AG10803 (cell line): ENCODE data around the gene RPGRIP1L.
A peak's percentile ranks its signal among the peaks of the same experiment; 100 is the strongest.

Source experiments
- DNase-seq: peaks from one replicate; pipeline ENCODE4 v3.0.0; 2010; ENCODE audit warnings: low read depth
- H3K4me3 ChIP-seq: 2 replicates; pipeline ENCODE4 v1.5.1; 2011; ENCODE audit warnings: mild to moderate bottlenecking, low read length, control low read depth
- TF ChIP-seq, protein P1 (sequence below): conservative IDR thresholded peaks from 2 replicates; pipeline ENCODE4 v1.5.1; 2011; ENCODE audit warnings: mild to moderate bottlenecking, low read length, control low read depth, inconsistent platforms

The RPGRIP1L gene

GRCh38 chr16:53678155-53678554 is 25.5 kb downstream of the RPGRIP1L start:
- TF ChIP-seq, protein P1, sequence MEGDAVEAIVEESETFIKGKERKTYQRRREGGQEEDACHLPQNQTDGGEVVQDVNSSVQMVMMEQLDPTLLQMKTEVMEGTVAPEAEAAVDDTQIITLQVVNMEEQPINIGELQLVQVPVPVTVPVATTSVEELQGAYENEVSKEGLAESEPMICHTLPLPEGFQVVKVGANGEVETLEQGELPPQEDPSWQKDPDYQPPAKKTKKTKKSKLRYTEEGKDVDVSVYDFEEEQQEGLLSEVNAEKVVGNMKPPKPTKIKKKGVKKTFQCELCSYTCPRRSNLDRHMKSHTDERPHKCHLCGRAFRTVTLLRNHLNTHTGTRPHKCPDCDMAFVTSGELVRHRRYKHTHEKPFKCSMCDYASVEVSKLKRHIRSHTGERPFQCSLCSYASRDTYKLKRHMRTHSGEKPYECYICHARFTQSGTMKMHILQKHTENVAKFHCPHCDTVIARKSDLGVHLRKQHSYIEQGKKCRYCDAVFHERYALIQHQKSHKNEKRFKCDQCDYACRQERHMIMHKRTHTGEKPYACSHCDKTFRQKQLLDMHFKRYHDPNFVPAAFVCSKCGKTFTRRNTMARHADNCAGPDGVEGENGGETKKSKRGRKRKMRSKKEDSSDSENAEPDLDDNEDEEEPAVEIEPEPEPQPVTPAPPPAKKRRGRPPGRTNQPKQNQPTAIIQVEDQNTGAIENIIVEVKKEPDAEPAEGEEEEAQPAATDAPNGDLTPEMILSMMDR = no peak
- DNase-seq = no peak
- no peak overlapping the region for H3K4me3 ChIP-seq

GRCh38 chr16:53673189-53673588 is 30.5 kb downstream of the RPGRIP1L start:
- DNase-seq = peak; percentile 66

GRCh38 chr16:53672461-53672860 is 31.2 kb downstream of the RPGRIP1L start:
- H3K4me3 ChIP-seq = peak overlapping the region; percentile 24
- no peak for DNase-seq
- TF ChIP-seq, protein P1 = no peak

More at GRCh38 chr16:53673189-53673588, 30.5 kb downstream of the RPGRIP1L start:
- no peak overlapping the region for H3K4me3 ChIP-seq
- TF ChIP-seq, protein P1 = no peak

DNA sequence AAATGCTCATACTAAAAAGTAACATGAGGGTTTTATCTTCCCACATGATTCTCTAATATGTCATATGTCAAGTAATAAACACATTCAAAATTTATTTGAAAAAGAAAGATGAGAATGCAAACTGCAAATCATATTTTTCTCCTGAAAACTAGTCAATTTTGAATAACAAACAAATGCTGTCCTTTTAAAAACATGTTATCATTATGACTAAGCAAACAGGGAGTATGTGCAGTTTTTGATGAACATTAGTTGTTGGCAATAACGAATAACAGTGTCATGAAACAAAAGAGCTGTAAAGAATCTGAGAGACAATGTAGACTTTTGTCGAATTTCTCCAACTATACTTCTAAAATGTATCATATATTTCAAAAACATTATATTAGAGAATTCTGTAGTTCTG is 34.8 kb downstream of the RPGRIP1L start:
- no peak for DNase-seq
- TF ChIP-seq, protein P1 = no peak
- no peak overlapping the region for H3K4me3 ChIP-seq

DNA sequence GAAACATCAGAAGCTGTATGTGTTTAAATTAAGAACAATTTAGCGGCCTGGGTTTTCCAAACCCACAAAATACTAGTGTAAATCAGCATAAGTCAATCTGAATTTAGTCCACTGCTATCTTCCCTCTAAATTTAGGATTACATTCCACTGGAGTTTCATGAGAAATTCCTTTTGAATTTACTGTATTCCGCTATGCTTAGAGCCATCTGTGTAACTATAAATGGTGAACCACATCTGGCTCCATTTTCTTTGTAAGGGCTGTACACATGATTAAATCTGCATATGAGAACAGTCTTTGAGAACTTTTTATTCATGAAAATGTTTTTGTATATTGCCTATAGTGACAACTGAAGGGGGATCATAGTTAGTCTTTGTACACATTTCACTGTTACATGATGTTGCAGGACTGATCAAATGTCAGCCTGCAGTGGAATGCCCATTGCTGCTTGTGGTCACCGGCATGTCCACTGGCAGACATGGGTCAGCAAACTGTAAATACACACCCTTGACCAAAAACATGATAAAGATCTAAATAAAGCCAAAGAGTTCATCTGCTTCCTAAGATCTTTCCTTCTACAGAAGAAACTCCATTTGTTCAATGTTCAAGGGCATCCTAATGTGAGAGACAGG is 36.8 kb downstream of the RPGRIP1L start:
- TF ChIP-seq, protein P1 = no peak
- DNase-seq = peak; percentile 86
- no peak overlapping the region for H3K4me3 ChIP-seq

- H3K4me3 ChIP-seq = peak overlapping the region; percentile 42
- TF ChIP-seq, protein P1 = no peak
- peak; percentile 100 for DNase-seq
Measured at GRCh38 chr16:53664724-53665345, 38.8 kb downstream of the RPGRIP1L start.

DNA sequence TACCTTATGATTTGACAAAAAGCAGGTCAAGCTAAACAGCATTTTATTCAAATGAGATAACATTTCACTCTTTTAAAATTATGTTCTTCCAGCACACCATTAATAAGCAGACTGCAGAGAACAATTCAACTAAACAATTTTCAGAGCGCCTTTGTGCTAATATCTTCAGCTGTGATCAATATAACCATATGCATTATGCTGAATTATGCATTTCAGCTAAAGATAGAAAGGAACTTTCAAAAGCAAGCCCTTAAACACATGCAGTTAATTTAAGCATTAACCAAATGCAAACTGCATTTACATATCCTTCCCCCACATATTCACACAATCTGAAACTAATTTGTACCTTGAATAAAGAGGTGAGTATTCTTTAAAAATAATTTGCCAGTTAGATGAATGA is 41.6 kb downstream of the RPGRIP1L start:
- H3K4me3 ChIP-seq = no peak overlapping the region
- TF ChIP-seq, protein P1 = no peak
- DNase-seq = no peak
